Measurements from ENCODE around the gene TCF21. TPM values are rescaled to one million over a fixed set of nuclear protein-coding genes. Genes with fewer than 3 reads are reported as not detected.

TCF21 gene
- total RNA-seq, 2 donors from 2014 or later = 4.9 to 9.7 TPM

DNA sequence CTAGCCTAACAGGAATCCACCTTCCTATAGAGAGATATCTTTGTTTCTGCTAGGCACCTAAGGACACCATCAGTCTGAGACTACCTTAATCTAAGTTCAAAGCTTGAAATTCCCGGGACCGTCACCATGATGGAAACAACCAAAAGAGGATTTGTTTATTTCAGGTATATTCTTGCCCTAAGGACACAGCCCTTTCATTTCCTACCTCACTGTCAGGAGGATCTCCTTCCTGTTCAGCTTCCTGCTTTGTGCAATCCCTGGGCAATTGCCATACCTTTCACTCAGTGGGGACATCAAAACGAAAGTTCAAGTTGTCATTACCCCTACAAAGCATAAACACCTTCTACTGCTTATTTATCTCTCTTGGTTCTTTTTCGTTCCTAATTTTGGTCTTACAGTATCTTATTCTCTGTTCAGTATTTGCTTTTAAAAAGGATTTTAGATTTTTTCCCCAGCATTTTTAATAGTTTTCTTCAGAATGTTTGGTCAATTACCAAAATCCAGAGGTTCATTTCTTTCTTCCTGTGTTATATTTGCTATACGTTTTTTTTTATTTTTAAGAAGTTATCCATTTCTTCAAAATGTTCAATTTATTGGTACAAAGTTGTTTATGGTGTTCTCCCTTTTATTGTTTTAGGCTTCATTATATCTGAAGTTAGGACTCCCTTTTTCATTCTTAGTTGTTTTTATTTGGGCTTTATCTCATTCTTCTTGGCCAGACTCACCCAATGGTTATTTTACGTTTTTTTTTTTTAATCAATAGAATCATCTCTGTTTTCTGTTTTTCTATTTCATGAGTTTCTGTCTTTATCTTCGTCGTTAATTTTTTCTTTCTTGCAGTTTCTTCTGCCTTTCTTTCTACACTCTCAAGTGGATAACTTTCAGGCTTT is 51.1 kb downstream of the TCF21 start:
- no peak overlapping the region for H3K4me3 ChIP-seq
- no peaks in the 10 kb centered on the region for H3K27me3 ChIP-seq (replicated peaks; ENCODE audit: insufficient read depth)
- intact Hi-C loops (cut with DNase I) = no loop called here
- TF ChIP-seq POLR2A (IDR thresholded peaks at IDR 0.05) = no peak
- no peak for TF ChIP-seq POLR2AphosphoS5 (IDR thresholded peaks at IDR 0.05)
- TF ChIP-seq, protein P1, sequence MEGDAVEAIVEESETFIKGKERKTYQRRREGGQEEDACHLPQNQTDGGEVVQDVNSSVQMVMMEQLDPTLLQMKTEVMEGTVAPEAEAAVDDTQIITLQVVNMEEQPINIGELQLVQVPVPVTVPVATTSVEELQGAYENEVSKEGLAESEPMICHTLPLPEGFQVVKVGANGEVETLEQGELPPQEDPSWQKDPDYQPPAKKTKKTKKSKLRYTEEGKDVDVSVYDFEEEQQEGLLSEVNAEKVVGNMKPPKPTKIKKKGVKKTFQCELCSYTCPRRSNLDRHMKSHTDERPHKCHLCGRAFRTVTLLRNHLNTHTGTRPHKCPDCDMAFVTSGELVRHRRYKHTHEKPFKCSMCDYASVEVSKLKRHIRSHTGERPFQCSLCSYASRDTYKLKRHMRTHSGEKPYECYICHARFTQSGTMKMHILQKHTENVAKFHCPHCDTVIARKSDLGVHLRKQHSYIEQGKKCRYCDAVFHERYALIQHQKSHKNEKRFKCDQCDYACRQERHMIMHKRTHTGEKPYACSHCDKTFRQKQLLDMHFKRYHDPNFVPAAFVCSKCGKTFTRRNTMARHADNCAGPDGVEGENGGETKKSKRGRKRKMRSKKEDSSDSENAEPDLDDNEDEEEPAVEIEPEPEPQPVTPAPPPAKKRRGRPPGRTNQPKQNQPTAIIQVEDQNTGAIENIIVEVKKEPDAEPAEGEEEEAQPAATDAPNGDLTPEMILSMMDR (IDR thresholded peaks at IDR 0.05) = no peak
- WGBS = 73% methylated on average over 8 of the region's 8 CpGs
- H3K27ac ChIP-seq = no peak overlapping the region
- DNase-seq (ENCODE audit: low spot score) = no peak
- no peaks in the 10 kb centered on the region for H3K9me3 ChIP-seq
- no peaks in the 10 kb centered on the region for H3K36me3 ChIP-seq
- no peaks in the 10 kb centered on the region for H3K4me1 ChIP-seq (replicated peaks)

Other genes with a start within 250 kb of the TCF21 start
- gene TBPL1, start 64.1 kb downstream of the TCF21 start, total RNA-seq = 10 to 100 TPM; 27.7 to 30.8 TPM
- 10 to 100 TPM; 15.2 to 49.0 TPM for gene SLC2A12, start 163.5 kb downstream of the TCF21 start, total RNA-seq